Measurements from ENCODE around the gene F8A1. TPM values are rescaled to one million over a fixed set of nuclear protein-coding genes. Genes with fewer than 3 reads are reported as not detected.
"Not testable (repeated sequence)": the region's sequence is repeated elsewhere in the genome, so short reads cannot be mapped to it uniquely, and the experiment has no call there.

F8A1 gene
- total RNA-seq = 2.2 and 4.5 TPM in 2 replicates

GRCh38 chrX:154886069-154886788 is at the start of gene F8A1:
TSS of gene F8A1 (plus strand) at chrX:154886355. CDS start at chrX:154886375, 20 bp downstream.
- not testable (repeated sequence) for DNase-seq (ENCODE audit: low read depth); H3K4me3 ChIP-seq (ENCODE audit: low read depth, low read length)

- peak; percentile 53 for TF ChIP-seq CTCF (IDR thresholded peaks at IDR 0.05; ENCODE audit: insufficient read depth, low read depth, low read length)
- peak; percentile 68 for DNase-seq (ENCODE audit: low read depth)
- no peak overlapping the region for H3K4me3 ChIP-seq (ENCODE audit: low read depth, low read length)
Measured at GRCh38 chrX:154840856-154841255, 45.3 kb upstream of the F8A1 start.

- no peak for TF ChIP-seq CTCF (IDR thresholded peaks at IDR 0.05; ENCODE audit: insufficient read depth, low read depth, low read length)
- DNase-seq (ENCODE audit: low read depth) = no peak
- H3K4me3 ChIP-seq (ENCODE audit: low read depth, low read length) = no peak overlapping the region
Measured at GRCh38 chrX:154850957-154851611, 35.1 kb upstream of the F8A1 start.

- no peak for TF ChIP-seq CTCF (IDR thresholded peaks at IDR 0.05; ENCODE audit: insufficient read depth, low read depth, low read length)
- H3K4me3 ChIP-seq (ENCODE audit: low read depth, low read length) = no peak overlapping the region
- no peak for DNase-seq (ENCODE audit: low read depth)
Measured at GRCh38 chrX:154855256-154855655, 30.9 kb upstream of the F8A1 start.

GRCh38 chrX:154868522-154868921 is 17.6 kb upstream of the F8A1 start:
- H3K4me3 ChIP-seq (ENCODE audit: low read depth, low read length); DNase-seq (ENCODE audit: low read depth): not testable (repeated sequence)

GRCh38 chrX:154873329-154873728 is 12.8 kb upstream of the F8A1 start:
- no peak overlapping the region for H3K4me3 ChIP-seq (ENCODE audit: low read depth, low read length)
- TF ChIP-seq CTCF (IDR thresholded peaks at IDR 0.05; ENCODE audit: insufficient read depth, low read depth, low read length) = no peak
- DNase-seq (ENCODE audit: low read depth) = no peak

- DNase-seq (ENCODE audit: low read depth); H3K4me3 ChIP-seq (ENCODE audit: low read depth, low read length): not testable (repeated sequence)
Measured at GRCh38 chrX:154884069-154884468, 2.1 kb upstream of the F8A1 start.

- not testable (repeated sequence) for DNase-seq (ENCODE audit: low read depth); H3K4me3 ChIP-seq (ENCODE audit: low read depth, low read length)
Measured at GRCh38 chrX:154885057-154885456, 1.1 kb upstream of the F8A1 start.

- not testable (repeated sequence) for H3K4me3 ChIP-seq (ENCODE audit: low read depth, low read length); DNase-seq (ENCODE audit: low read depth)
Measured at GRCh38 chrX:154885549-154885948, 606 bp upstream of the F8A1 start.

- H3K4me3 ChIP-seq (ENCODE audit: low read depth, low read length); DNase-seq (ENCODE audit: low read depth): not testable (repeated sequence)
Measured at GRCh38 chrX:154886789-154887221, 650 bp downstream of the F8A1 start.

Data from fibroblast of villous mesenchyme (primary cell).